Germinal center (tissue), 1 donor: Measurements from ENCODE around the gene OSR1.
"Not testable (repeated sequence)": the region's sequence is repeated elsewhere in the genome, so short reads cannot be mapped to it uniquely, and the experiment has no call there.

Source experiments
- DNase-seq: peaks from one replicate; pipeline ENCODE4 v3.0.0; 2012; ENCODE audit warnings: mixed read lengths, low spot score

Gene OSR1

DNA sequence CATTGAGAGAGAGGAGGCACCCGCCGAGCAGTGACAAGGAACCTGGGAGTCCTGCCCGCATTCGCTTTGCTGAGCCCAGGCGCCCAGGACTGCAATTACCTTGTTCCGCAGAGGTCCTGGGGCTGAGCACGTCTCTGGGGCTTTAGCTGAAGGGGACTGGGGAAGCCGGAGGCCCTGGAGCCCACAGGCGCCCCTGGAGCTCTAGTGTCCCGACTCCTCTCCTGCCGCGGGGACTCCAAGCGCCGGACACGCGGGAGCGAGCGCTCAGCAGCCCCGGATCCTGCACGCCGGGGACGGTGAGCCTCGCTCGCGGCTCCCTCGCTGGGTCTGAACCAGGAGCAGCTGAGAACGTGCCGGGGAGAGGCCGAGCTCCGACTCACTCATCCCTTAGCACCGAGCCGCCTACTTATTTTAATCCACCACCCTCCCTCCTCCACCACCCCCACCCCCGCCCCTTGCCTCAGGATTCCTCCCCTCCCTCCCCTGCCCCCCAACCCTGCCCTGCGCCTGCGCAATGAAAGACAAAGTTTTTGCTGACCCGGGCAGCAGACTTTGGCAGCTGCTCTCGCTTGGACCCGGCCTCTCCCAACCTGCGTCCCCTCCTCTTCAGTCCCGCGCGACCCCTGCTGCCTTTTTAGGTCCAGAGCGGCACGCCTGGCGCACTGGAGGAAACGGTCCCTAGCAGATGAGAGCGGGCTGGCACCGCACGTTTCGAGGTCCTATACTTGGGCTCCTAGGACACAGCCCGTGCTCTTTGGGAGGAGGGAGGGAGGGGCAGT is at the start of gene OSR1:
TSS of gene OSR1 (minus strand) at position 382 of the 779 bp plus-strand sequence. CDS start 4,818 bp downstream, outside the sequence.
- no peak for DNase-seq

DNA sequence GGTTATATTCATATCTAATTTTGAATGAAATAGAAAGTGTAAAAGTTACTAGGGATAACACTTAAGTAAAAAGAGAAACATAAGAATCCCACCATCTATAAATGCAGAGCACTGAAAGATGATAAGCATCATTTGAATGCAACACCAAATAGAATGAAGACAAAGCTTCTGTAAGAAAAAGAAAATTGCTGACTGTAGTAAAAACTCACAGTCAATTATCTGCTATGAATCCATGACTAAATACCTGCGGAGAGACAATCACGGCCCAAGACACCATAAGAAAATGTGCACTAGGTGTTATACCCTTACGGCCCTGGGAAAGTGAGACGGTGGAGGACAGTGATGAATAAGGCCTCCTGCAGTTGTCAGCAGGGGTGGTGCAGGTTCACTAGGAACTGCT is 45.4 kb upstream of the OSR1 start:
- no peak for DNase-seq

DNA sequence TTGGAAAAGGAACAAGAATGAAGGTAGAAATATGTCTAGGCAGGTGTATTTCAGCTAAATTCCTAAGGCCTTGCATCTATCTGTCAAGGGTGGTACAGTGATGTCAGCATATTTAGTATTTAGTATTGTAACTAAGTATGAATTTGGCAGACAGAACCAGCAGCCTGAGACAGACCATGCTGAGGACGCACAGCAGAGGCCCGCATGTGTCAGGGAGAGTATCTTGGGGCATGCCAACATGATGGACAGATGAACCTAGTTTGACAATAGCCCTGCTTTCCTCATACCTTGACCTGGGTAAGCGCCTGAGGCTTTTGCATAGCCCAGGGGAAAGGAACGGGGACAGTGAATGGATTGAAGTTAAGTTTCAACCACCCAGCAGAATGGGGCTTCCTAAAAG is 33.8 kb upstream of the OSR1 start:
- no peak for DNase-seq

DNA sequence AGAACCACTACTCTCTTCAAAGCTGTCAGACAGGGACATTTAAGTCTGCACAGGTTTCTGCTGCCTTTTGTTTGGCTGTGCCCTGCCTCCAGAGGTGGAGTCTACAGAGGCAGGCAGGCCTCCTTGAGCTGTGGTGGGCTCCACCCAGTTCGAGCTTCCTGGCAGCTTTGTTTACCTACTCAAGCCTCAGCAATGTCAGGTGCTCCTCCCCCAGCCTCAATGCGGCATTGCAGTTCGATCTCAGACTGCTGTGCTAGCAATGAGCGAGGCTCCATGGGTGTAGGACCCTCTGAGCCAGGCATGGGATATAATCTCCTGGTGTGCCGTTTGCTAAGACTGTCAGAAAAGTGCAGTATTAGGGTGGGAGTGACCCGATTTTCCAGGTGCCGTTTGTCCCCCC is 31.0 kb upstream of the OSR1 start:
- not testable (repeated sequence) for DNase-seq

- no peak for DNase-seq
Measured at GRCh38 chr2:19380532-19380931, 22.1 kb upstream of the OSR1 start.

DNA sequence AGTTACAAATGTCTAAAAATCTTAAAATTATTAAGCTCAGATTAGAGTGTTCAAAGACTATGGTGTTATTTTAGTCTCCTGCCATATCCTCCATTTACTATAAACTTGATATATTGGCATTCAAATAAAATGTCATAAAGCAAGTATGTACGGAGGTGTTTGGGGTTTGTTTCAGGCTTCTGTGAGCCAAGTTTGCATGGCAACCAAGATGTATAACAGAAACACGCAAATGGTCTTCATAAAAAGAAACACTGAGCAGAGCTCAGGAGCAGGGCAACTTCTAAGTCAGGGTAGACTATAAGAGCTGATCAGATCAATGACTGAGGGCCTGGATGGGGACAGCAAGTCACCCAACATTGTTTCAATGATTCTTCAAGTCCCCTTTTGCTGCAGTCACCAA is 20.5 kb upstream of the OSR1 start:
- no peak for DNase-seq

DNA sequence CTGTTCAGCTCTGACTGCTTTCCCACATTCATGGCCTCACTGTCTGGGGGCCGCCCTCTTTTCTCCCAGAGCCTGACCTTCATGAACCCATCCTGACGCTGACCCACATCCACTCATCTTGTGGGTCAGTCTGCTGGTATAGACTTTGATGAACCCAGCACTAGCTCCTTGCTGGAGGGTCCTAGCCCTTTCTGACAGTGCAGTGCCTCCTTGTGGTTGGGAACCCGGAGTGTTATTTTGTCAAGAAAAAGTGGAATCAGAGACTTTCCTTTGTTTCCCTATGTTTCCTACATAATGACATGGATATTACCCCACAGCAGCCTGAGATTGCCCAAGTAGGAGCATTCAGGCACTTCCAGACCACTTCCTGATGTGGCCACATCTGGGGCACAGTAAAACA is 19.3 kb upstream of the OSR1 start:
- no peak for DNase-seq

DNA sequence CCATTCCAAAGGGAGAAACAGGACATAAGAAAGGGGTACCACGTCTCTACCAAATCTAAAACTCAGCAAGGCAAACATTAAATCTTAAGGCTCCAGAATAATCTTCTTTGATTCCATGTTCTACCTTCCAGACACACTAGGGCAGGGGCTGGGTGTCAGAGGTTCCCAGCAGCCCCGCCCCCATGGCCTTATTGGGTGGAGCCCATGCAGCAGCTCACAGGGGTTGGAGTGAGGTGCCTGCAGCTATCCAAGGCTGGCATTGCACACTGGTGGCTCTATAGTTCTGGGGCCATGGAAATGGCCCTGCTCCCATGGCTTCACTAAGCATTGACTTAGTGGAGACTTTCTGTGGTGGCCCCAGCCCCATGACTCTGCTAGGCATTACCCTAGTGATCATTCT is 14.9 kb upstream of the OSR1 start:
- no peak for DNase-seq

GRCh38 chr2:19371996-19372582 is 13.7 kb upstream of the OSR1 start:
- DNase-seq, result no peak

- DNase-seq, result no peak
Measured at GRCh38 chr2:19369341-19369955, 11.0 kb upstream of the OSR1 start.

DNA sequence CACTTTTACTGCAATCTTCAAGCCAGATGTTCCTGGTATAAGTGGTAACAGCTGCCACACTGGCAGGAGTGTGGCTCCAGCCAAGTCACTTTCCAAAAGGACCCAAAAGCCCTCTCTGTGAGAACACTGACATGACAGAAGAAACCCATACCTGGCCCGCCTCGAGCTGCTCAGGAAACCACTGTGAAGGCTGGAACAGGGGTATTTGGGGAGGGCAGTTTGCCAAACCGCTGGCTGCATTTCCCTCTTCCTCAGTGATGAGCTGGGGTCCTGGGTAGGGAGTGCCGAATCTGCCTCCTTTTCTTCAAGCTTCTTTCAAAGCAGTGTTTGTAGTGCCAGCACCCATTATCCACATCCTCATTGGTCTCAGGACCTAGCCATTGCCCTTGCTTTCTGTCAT is 10.3 kb upstream of the OSR1 start:
- DNase-seq, result no peak

GRCh38 chr2:19367326-19367725 is 8.9 kb upstream of the OSR1 start:
- DNase-seq, result no peak

DNA sequence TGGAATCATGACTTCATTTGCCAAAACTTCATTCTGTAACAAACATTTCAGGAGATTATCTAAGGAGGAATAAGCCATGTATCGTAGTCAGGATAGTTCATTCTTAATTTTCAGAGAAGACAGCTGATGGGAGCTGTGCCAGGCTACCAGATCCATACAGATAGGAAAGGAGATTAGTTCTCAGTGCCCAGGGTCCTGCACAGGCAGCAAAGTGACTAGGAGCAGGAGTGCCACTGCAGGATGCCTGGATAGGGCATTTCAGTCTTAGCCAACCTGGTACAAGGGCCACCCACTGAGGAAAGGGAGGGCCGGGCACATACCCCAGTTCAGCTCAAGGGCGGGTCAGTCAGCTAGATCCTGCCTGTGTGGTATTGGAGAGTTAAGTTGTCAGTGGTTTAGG is 6.7 kb upstream of the OSR1 start:
- DNase-seq, result no peak

- DNase-seq, result no peak
Measured at GRCh38 chr2:19364014-19364413, 5.6 kb upstream of the OSR1 start.

DNA sequence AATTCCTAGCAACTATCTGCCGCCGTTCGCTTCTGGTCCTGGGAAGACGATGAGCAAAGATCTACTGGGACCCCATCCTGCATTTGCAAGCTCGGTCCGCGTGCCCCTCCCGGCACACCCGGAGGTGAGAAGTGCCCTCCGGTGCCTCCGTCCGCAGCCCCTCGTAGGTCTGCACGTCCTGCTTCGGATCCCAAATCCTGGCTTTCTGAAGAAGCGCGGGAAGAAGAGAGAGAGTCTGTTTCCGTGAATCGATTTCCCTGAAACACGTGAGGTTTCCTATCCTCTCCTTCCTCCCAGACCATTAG is 5.0 kb upstream of the OSR1 start:
- no peak for DNase-seq

GRCh38 chr2:19362755-19363473 is 4.5 kb upstream of the OSR1 start:
- DNase-seq, result no peak

GRCh38 chr2:19362094-19362754 is 3.8 kb upstream of the OSR1 start:
- peak; percentile 46 for DNase-seq

GRCh38 chr2:19361325-19361990 is 3.0 kb upstream of the OSR1 start:
- no peak for DNase-seq

DNA sequence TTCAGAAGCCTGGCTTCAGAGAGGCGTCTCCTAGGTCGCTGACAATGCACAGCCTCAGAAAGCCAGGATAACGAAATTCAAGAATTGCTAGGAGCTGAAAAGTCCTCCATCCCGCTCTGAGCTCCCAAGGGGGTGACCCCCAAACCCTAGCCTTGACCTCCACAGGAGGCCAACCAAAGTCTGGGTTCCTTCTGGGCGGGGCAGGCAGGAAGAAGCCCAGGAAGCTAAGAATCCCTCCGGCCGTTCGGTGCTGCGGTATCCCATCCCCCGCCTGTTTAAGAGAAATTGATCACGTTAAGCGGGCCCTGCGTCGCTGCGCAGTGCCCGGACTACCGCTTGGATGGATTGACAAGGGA is 2.5 kb upstream of the OSR1 start:
- DNase-seq, result no peak

DNA sequence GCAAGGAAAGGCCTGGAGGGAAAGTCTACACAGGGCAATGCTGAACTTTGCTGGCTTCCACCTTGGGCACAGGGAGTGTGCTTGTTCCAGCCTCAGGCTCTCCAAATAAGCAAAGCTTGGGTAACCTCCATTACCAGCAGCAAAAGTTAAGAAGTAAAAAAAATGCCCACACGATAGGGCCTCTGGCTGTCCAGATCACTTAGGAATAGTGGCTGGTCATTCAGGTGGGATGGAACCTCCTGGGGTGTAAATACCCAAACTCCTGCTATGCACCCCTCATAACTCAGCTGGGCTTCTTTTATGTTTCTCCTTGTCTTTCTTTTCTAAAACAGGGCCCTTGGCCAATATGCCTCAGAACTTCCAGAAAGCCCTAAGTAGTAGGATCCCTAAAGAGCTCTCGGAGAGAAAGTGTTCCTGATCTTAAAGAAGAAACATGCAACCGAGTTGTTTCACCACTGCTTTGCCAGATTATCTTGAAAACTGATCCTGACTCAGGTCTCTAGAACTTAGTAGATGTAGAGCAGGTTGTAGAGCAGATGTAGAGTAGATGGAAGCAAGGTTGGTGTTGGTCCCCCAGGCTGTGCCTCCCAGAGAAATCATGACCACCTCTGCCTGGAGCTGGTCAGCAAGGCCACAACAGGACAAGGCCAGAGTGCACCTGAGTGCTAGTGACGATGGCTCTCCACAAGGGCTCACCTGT is 2.0 kb upstream of the OSR1 start:
- DNase-seq, result no peak

DNA sequence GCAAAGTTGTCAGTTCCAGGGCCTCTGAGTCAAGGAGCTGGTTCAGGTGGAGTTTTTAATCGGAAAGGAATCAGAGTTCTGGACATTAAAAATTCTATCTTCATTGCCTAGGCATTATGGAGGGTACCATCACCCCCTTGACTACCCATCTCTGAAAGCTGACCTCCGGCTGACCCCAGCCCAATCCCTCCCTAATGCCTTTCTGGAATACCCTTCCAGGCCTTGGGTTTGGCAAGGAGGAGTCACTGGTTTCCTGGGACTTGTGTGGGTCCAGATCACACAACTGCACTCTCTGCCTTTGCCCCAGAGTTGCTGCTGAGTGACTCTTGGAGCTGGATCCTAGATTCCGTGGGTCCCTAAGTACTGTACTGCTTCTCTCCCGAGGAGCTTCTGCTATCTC is 1.0 kb upstream of the OSR1 start:
- no peak for DNase-seq

DNA sequence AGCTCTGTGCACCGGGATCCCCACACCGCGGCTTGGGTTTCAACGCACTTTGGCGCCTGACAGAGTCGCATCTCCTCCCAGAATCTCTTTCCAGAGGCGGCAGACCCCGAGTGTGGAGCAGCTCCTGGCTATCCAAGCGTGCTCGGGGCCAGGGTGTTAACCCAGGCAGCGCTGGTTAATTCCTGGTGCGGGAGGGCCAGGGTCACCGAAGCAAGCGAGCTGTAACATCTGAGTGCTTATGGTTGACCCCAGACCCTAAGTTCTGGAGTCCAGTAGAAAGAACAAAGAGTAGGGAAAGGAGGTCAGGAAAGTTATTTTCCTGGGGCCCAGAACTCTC is 566 bp upstream of the OSR1 start:
- no peak for DNase-seq
